MM.1S (cell line): ENCODE measurements around the gene PTGDR.

Experiments
- DNase-seq: peaks from one replicate; pipeline ENCODE4 v3.0.0-alpha.2; 2015
- H2AFZ ChIP-seq: fragments of 300-600 bp; sonication (generic); 2 replicates; pipeline ENCODE4 v1.6.0; 2016; ENCODE audit warnings: antibody characterized with exemption, low read length
- H3F3A ChIP-seq: fragments of 300-600 bp; sonication (generic); 2 replicates; pipeline ENCODE4 v1.6.1; 2016; ENCODE audit warnings: mild to moderate bottlenecking, antibody characterized with exemption, low read length, moderate library complexity, mixed read lengths; ENCODE audit not compliant: insufficient read depth
- H3K27ac ChIP-seq: fragments of 300-600 bp; sonication (generic); 2 replicates; pipeline ENCODE4 v1.5.1; 2016; ENCODE audit warnings: mild to moderate bottlenecking, low read length
- H3K27me3 ChIP-seq: fragments of 300-600 bp; sonication (generic); replicated peaks from 2 replicates; pipeline ENCODE4 v1.6.0; 2016; ENCODE audit warnings: low read length; ENCODE audit not compliant: insufficient read depth
- H3K36me3 ChIP-seq: fragments of 300-600 bp; sonication (generic); replicated peaks from 2 replicates; pipeline ENCODE4 v1.6.1; 2016; ENCODE audit warnings: mild to moderate bottlenecking, low read length, mixed read lengths; ENCODE audit not compliant: insufficient read depth
- H3K4me1 ChIP-seq: fragments of 300-600 bp; sonication (generic); 2 replicates; pipeline ENCODE4 v1.6.1; 2016; ENCODE audit warnings: low read length, mixed read lengths
- H3K4me2 ChIP-seq: fragments of 300-600 bp; sonication (generic); 2 replicates; pipeline ENCODE4 v1.6.0; 2016; ENCODE audit warnings: low read depth, low read length
- H3K4me3 ChIP-seq: fragments of 300-600 bp; sonication (generic); 2 replicates; pipeline ENCODE4 v1.5.1; 2016; ENCODE audit warnings: low read length, mixed read lengths
- H3K79me2 ChIP-seq: fragments of 300-600 bp; sonication (generic); 2 replicates; pipeline ENCODE4 v1.6.1; 2016; ENCODE audit warnings: mixed run types, low read length, mixed read lengths
- H3K9ac ChIP-seq: fragments of 300-600 bp; sonication (generic); 2 replicates; pipeline ENCODE4 v1.6.1; 2016; ENCODE audit warnings: low read length, mixed read lengths
- H3K9me2 ChIP-seq: fragments of 300-600 bp; sonication (generic); replicated peaks from 2 replicates; pipeline ENCODE4 v1.6.1; 2016; ENCODE audit warnings: mild to moderate bottlenecking, low read length, mixed read lengths; ENCODE audit not compliant: insufficient read depth
- H3K9me3 ChIP-seq: fragments of 300-600 bp; sonication (generic); replicated peaks from 2 replicates; pipeline ENCODE4 v1.6.1; 2016; ENCODE audit warnings: mild to moderate bottlenecking, low read length, mixed read lengths; ENCODE audit not compliant: insufficient read depth
- H4K20me1 ChIP-seq: fragments of 300-600 bp; sonication (generic); 2 replicates; pipeline ENCODE4 v1.6.1; 2016; ENCODE audit warnings: mild to moderate bottlenecking, low read length, moderate library complexity, mixed read lengths; ENCODE audit not compliant: insufficient read depth
- CTCF ChIP-seq: fragments of 300-600 bp; sonication (generic); IDR thresholded peaks from 2 replicates; pipeline ENCODE4 v1.5.1; 2016; ENCODE audit warnings: antibody characterized with exemption, low read length, mixed read lengths
- EZH2 ChIP-seq: fragments of 300-600 bp; sonication (generic); optimal IDR thresholded peaks from 2 replicates; pipeline ENCODE3; 2017; ENCODE audit warnings: low read depth, mild to moderate bottlenecking, antibody characterized with exemption, low read length, mixed read lengths
- EZH2phosphoT487 ChIP-seq: fragments of 300-600 bp; sonication (generic); IDR thresholded peaks from 2 replicates; pipeline ENCODE4 v1.6.1; 2018; ENCODE audit warnings: antibody characterized with exemption, low read length

The PTGDR gene

GRCh38 chr14:52244997-52245396 is 22.5 kb upstream of the PTGDR start:
- no peaks in the 10 kb centered on the region for H4K20me1 ChIP-seq
- no peaks in the 10 kb centered on the region for H3K79me2 ChIP-seq
- peak overlapping the region; percentile 93; the same call in 1 of the 2 replicates for H3K27ac ChIP-seq
- DNase-seq = peak; percentile 68
- no peaks in the 10 kb centered on the region for H3K9me3 ChIP-seq
- peak overlapping the region; percentile 66 for H3K4me2 ChIP-seq
- H3K36me3 ChIP-seq = no peaks in the 10 kb centered on the region
- H2AFZ ChIP-seq = peak overlapping the region; percentile 65
- H3K9ac ChIP-seq = peak overlapping the region; percentile 44; the same call in 1 of the 2 replicates
- H3K27me3 ChIP-seq = no peaks in the 10 kb centered on the region
- no peak overlapping the region for H3K4me3 ChIP-seq
- peaks cover 15% of the 10 kb centered on the region for H3F3A ChIP-seq
- H3K9me2 ChIP-seq = no peaks in the 10 kb centered on the region
- TF ChIP-seq EZH2phosphoT487 (no peak), CTCF (no peak), EZH2 (no peak)
- peaks cover 15% of the 10 kb centered on the region for H3K4me1 ChIP-seq

- no peak overlapping the region for H2AFZ ChIP-seq
- no peak overlapping the region for H3K9ac ChIP-seq
- H3K36me3 ChIP-seq = no peaks in the 10 kb centered on the region
- no peak for DNase-seq
- no peak overlapping the region for H3K4me3 ChIP-seq
- H3K27ac ChIP-seq = no peak overlapping the region
- no peaks in the 10 kb centered on the region for H3K9me3 ChIP-seq
- no peaks in the 10 kb centered on the region for H3K79me2 ChIP-seq
- H3K9me2 ChIP-seq = no peaks in the 10 kb centered on the region
- no peaks in the 10 kb centered on the region for H4K20me1 ChIP-seq
- peaks cover 15% of the 10 kb centered on the region for H3K4me1 ChIP-seq
- no peak for TF ChIP-seq EZH2
- no peak for TF ChIP-seq CTCF
- H3K27me3 ChIP-seq = no peaks in the 10 kb centered on the region
- peaks cover 15% of the 10 kb centered on the region for H3F3A ChIP-seq
- H3K4me2 ChIP-seq = no peak overlapping the region
These were observed 19.4 kb upstream of the PTGDR start for GRCh38 chr14:52248057-52248456.

GRCh38 chr14:52251724-52252123 is 15.8 kb upstream of the PTGDR start:
- H3K4me2 ChIP-seq = no peak overlapping the region
- no peaks in the 10 kb centered on the region for H3K9me2 ChIP-seq
- H3K9me3 ChIP-seq = no peaks in the 10 kb centered on the region
- no peaks in the 10 kb centered on the region for H3K36me3 ChIP-seq
- no peaks in the 10 kb centered on the region for H3F3A ChIP-seq
- TF ChIP-seq EZH2phosphoT487 (no peak), CTCF (no peak), EZH2 (no peak)
- no peaks in the 10 kb centered on the region for H3K27me3 ChIP-seq
- H2AFZ ChIP-seq = no peak overlapping the region
- no peaks in the 10 kb centered on the region for H3K4me1 ChIP-seq
- no peak overlapping the region for H3K9ac ChIP-seq
- H3K27ac ChIP-seq = no peak overlapping the region
- H3K79me2 ChIP-seq = no peaks in the 10 kb centered on the region
- H3K4me3 ChIP-seq = no peak overlapping the region
- H4K20me1 ChIP-seq = no peaks in the 10 kb centered on the region
- DNase-seq = no peak
